Effector memory CD4-positive, alpha-beta T cell (primary cell): ENCODE measurements around the gene BAHCC1.

Source experiments
- DNase-seq, 3 donors: peaks; one replicate each; pipeline ENCODE4 v3.0.0-alpha.2; 2020
- H3K27ac ChIP-seq: 2 replicates; pipeline ENCODE4 v1.7.0; 2013; ENCODE audit warnings: mild to moderate bottlenecking, low read length, moderate library complexity; ENCODE audit not compliant: insufficient read depth, poor library complexity, severe bottlenecking
- H3K27me3 ChIP-seq: replicated peaks from 2 replicates; pipeline ENCODE4 v1.7.0; 2013; ENCODE audit warnings: mild to moderate bottlenecking, low read length; ENCODE audit not compliant: insufficient read depth, control insufficient read depth, poor library complexity, severe bottlenecking
- H3K36me3 ChIP-seq: 2 replicates; pipeline ENCODE4 v1.7.0; 2013; ENCODE audit warnings: mild to moderate bottlenecking, low read length, moderate library complexity; ENCODE audit not compliant: control insufficient read depth, insufficient read depth
- H3K4me1 ChIP-seq: 2 replicates; pipeline ENCODE4 v1.7.0; 2013; ENCODE audit warnings: low read length, mild to moderate bottlenecking; ENCODE audit not compliant: control insufficient read depth, insufficient read depth, poor library complexity, severe bottlenecking
- H3K4me3 ChIP-seq: 2 replicates; pipeline ENCODE4 v1.7.0; 2013; ENCODE audit warnings: low read length, low read depth, mild to moderate bottlenecking; ENCODE audit not compliant: insufficient read depth, poor library complexity, severe bottlenecking
- H3K9me3 ChIP-seq: 2 replicates; pipeline ENCODE4 v1.7.0; 2013; ENCODE audit warnings: mild to moderate bottlenecking, low read length, moderate library complexity; ENCODE audit not compliant: control insufficient read depth

BAHCC1 gene

GRCh38 chr17:81470270-81470943, 75.2 kb downstream of the BAHCC1 start:
- DNase-seq: no peak
- Histone ChIP-seq H3K27ac (no peak overlapping the region), H3K27me3 (no peaks in the 10 kb centered on the region), H3K36me3 (no peaks in the 10 kb centered on the region), H3K4me1 (no peaks in the 10 kb centered on the region), H3K9me3 (no peaks in the 10 kb centered on the region), H3K4me3 (no peak overlapping the region)

- Histone ChIP-seq H3K36me3 (no peaks in the 10 kb centered on the region), H3K9me3 (no peaks in the 10 kb centered on the region), H3K27me3 (no peaks in the 10 kb centered on the region), H3K4me1 (no peaks in the 10 kb centered on the region), H3K27ac (no peak overlapping the region), H3K4me3 (no peak overlapping the region)
- DNase-seq: no peak
Measured at GRCh38 chr17:81470944-81471817, 75.9 kb downstream of the BAHCC1 start.

GRCh38 chr17:81471818-81472456, 76.7 kb downstream of the BAHCC1 start:
- H3K27ac ChIP-seq: no peak overlapping the region
- H3K4me3 ChIP-seq: no peak overlapping the region
- H3K4me1 ChIP-seq: no peaks in the 10 kb centered on the region
- H3K9me3 ChIP-seq: no peaks in the 10 kb centered on the region
- no peaks in the 10 kb centered on the region for H3K36me3 ChIP-seq
- no peaks in the 10 kb centered on the region for H3K27me3 ChIP-seq
- no peak for DNase-seq

DNA sequence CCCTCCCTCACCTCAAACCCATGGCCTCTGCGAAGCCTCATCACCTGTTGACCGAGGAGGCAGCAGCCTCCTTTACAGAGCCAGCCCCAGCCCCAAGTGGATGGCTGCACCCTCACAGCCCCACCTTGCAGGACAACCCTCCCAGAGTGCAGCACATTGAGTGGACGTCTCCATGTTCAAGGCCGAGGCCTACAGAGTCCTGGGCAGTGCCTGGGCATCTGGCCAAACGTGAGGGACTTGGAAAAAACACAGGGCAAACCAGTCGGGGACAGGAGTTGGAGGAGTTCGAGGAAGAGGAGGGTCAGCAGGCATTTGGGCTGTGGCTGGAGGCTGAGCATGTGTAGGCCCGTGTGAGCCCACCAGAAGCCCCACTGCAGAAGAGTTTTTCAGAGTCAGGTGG, 77.8 kb downstream of the BAHCC1 start:
- Histone ChIP-seq H3K27me3 (no peaks in the 10 kb centered on the region), H3K36me3 (no peaks in the 10 kb centered on the region), H3K4me1 (no peaks in the 10 kb centered on the region), H3K9me3 (no peaks in the 10 kb centered on the region), H3K4me3 (no peak overlapping the region), H3K27ac (no peak overlapping the region)
- DNase-seq: no peak

DNA sequence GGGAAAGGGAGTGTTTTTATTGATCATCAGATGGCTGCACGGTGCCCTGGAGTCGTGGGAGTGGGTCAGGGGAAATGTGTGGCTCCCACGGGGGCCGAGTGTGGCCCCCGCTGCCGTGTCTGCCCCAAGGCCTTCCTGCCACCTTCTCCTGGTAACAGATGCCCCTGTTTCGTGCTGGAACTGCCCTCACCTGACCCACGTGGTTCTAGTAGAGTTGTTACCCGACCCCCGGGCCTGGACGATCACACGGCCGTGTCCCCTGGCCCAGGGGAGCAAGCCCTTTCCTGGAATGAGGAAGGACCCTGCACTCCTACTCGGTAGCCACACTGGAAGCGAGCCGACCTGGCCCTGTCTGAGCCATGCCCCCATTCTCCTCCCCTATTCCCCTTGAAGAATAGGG, 79.7 kb downstream of the BAHCC1 start:
- H3K4me1 ChIP-seq: no peaks in the 10 kb centered on the region
- DNase-seq: no peak
- no peak overlapping the region for H3K4me3 ChIP-seq

GRCh38 chr17:81476097-81476496, 80.8 kb downstream of the BAHCC1 start:
- Histone ChIP-seq H3K27me3 (peaks cover 8% of the 10 kb centered on the region), H3K4me3 (no peak overlapping the region), H3K36me3 (no peaks in the 10 kb centered on the region), H3K4me1 (peaks cover 4% of the 10 kb centered on the region), H3K27ac (no peak overlapping the region), H3K9me3 (no peaks in the 10 kb centered on the region)
- no peak for DNase-seq

More for the DNA sequence above, 79.7 kb downstream of the BAHCC1 start:
- no peak overlapping the region for H3K27ac ChIP-seq
- H3K9me3 ChIP-seq: no peaks in the 10 kb centered on the region
- H3K27me3 ChIP-seq: no peaks in the 10 kb centered on the region
- H3K36me3 ChIP-seq: no peaks in the 10 kb centered on the region

- H3K27me3 ChIP-seq: peaks cover 10% of the 10 kb centered on the region
- peaks cover 7% of the 10 kb centered on the region for H3K4me1 ChIP-seq
- no peaks in the 10 kb centered on the region for H3K36me3 ChIP-seq
- no peak overlapping the region for H3K27ac ChIP-seq
- H3K9me3 ChIP-seq: no peaks in the 10 kb centered on the region
- H3K4me3 ChIP-seq: no peak overlapping the region
- no peak for DNase-seq
Measured at GRCh38 chr17:81476635-81477034, 81.4 kb downstream of the BAHCC1 start.

GRCh38 chr17:81477173-81477572, 81.9 kb downstream of the BAHCC1 start:
- H3K4me1 ChIP-seq: peaks cover 11% of the 10 kb centered on the region
- no peak overlapping the region for H3K27ac ChIP-seq
- no peak overlapping the region for H3K4me3 ChIP-seq
- peaks cover 14% of the 10 kb centered on the region for H3K27me3 ChIP-seq
- H3K36me3 ChIP-seq: no peaks in the 10 kb centered on the region
- H3K9me3 ChIP-seq: no peaks in the 10 kb centered on the region
- no peak for DNase-seq

- peaks cover 11% of the 10 kb centered on the region for H3K4me1 ChIP-seq
- H3K4me3 ChIP-seq: no peak overlapping the region
- H3K36me3 ChIP-seq: no peaks in the 10 kb centered on the region
- DNase-seq: no peak
- no peak overlapping the region for H3K27ac ChIP-seq
- H3K27me3 ChIP-seq: peaks cover 14% of the 10 kb centered on the region
- H3K9me3 ChIP-seq: no peaks in the 10 kb centered on the region
Measured at GRCh38 chr17:81478119-81478518, 82.9 kb downstream of the BAHCC1 start.
